ENCODE results near the gene COX4I2. TPM values are rescaled to one million over a fixed set of nuclear protein-coding genes. Genes with fewer than 3 reads are reported as not detected.

Gene COX4I2
- total and polyA plus RNA-seq, 2 of the 4 experiments (the other 2 are of a cell fraction): not detected

- intact Hi-C loops (cut with micrococcal nuclease) (no loop called here), dilution Hi-C loops (cut with HindIII; ENCODE audit: low sequenced_read_pairs, unreplicated experiment) (no loop called here), in situ Hi-C loops (cut with MboI; ENCODE audit: low sequenced_read_pairs) (loop anchor here (5.0 kb wide), 1 partner anchor 60 kb away; the partner anchor contains the start of gene BCL2L1)
- Histone ChIP-seq H3K23ac (ENCODE audit: low read depth, low read length) (peak overlapping the region; percentile 80), H3K4me3 (ENCODE audit: insufficient read depth, low read depth, low read length) (no peak overlapping the region), H3K4me1 (ENCODE audit: control insufficient read depth, insufficient read depth, low read length) (peaks cover 17% of the 10 kb centered on the region), H3K4ac (ENCODE audit: low read depth, low read length) (peak overlapping the region; percentile 95; the same call in 1 of the 2 replicates), H3K36me3 (ENCODE audit: control insufficient read depth, insufficient read depth, low read length) (peaks cover 20% of the 10 kb centered on the region), H2AK9ac (replicated peaks; ENCODE audit: low read depth, low read length, poor library complexity) (peak overlapping the region; percentile 96), H2BK5ac (ENCODE audit: low read depth, low read length, poor library complexity, severe bottlenecking) (no peak overlapping the region), H3K9me3 (ENCODE audit: control insufficient read depth, insufficient read depth, low read length) (no peaks in the 10 kb centered on the region), H4K20me1 (ENCODE audit: insufficient read depth, low read length) (peaks cover 13% of the 10 kb centered on the region; the same call in 1 of the 2 replicates), H2BK15ac (ENCODE audit: low read depth, low read length) (peak overlapping the region; percentile 81; the same call in 1 of the 3 replicates), H4K8ac (ENCODE audit: low read depth in 2 of 2, low read length in 2 of 2) (peak overlapping the region; percentile 84 to 95; a peak in 3 of 4 replicates), H4K5ac (ENCODE audit: low read depth, low read length) (no peak overlapping the region), H3K27ac (ENCODE audit: insufficient read depth, low read length) (peak overlapping the region; percentile 56; the same call in 1 of the 2 replicates), H2BK20ac (ENCODE audit: low read depth, low read length) (peak overlapping the region; percentile 66; the same call in 1 of the 2 replicates), H4K91ac (ENCODE audit: insufficient read depth, low read depth, low read length) (peak overlapping the region; percentile 88; the same call in 1 of the 2 replicates), H3K79me1 (ENCODE audit: low read depth in 1 of 2, low read length in 2 of 2) (peaks cover 15 to 59% of the 10 kb centered on the region in 2 experiments; a peak in 3 of 4 replicates), H3K27me3 (ENCODE audit: control insufficient read depth, insufficient read depth, low read length) (no peaks in the 10 kb centered on the region), H3K18ac (ENCODE audit: low read depth, low read length) (no peak overlapping the region), H3K56ac (ENCODE audit: extremely low read depth, insufficient read depth, low read length) (0 out of 2 replicates have a peak overlapping the region, but pooled peaks have one; percentile 39), H2BK120ac (ENCODE audit: low read depth, low read length) (peak overlapping the region; percentile 66), H3K9ac (ENCODE audit: low read depth, low read length) (peak overlapping the region; percentile 75; the same call in 1 of the 2 replicates), H2AFZ (replicated peaks; ENCODE audit: low read length, poor library complexity) (no peak overlapping the region), H2AK5ac (ENCODE audit: low read depth, low read length) (peak overlapping the region; percentile 84), H3K14ac (replicated peaks; ENCODE audit: low read depth, low read length) (peak overlapping the region; percentile 92), H3K9me1 (ENCODE audit: insufficient read depth, low read length) (peaks cover 24% of the 10 kb centered on the region), H3K4me2 (ENCODE audit: low read depth, low read length) (no peak overlapping the region)
- ATAC-seq (ENCODE audit: low read depth) (no peak), DNase-seq (no peak)
- POLR2A ChIA-PET (ENCODE audit: unreplicated experiment): interaction anchor here (1.1 to 1.4 kb wide), 2 partner anchors 55 to 61 kb away, joined by 3 read pairs; no protein-coding TSS in a partner anchor
- BruUV-seq (replicated peaks): no TSS peak
- 65% methylated on average over 4 of the region's 6 CpGs; no CpG with 5 or more reads in 1 of the 2 experiments for WGBS, 2 experiments (ENCODE audit: extremely low coverage in 2 of 2, insufficient read length in 1 of 2)
- TF ChIP-seq, protein P1, sequence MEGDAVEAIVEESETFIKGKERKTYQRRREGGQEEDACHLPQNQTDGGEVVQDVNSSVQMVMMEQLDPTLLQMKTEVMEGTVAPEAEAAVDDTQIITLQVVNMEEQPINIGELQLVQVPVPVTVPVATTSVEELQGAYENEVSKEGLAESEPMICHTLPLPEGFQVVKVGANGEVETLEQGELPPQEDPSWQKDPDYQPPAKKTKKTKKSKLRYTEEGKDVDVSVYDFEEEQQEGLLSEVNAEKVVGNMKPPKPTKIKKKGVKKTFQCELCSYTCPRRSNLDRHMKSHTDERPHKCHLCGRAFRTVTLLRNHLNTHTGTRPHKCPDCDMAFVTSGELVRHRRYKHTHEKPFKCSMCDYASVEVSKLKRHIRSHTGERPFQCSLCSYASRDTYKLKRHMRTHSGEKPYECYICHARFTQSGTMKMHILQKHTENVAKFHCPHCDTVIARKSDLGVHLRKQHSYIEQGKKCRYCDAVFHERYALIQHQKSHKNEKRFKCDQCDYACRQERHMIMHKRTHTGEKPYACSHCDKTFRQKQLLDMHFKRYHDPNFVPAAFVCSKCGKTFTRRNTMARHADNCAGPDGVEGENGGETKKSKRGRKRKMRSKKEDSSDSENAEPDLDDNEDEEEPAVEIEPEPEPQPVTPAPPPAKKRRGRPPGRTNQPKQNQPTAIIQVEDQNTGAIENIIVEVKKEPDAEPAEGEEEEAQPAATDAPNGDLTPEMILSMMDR (conservative IDR thresholded peaks at IDR 0.05; ENCODE audit: low read depth, low read length): no peak
- TF ChIP-seq, protein P2, sequence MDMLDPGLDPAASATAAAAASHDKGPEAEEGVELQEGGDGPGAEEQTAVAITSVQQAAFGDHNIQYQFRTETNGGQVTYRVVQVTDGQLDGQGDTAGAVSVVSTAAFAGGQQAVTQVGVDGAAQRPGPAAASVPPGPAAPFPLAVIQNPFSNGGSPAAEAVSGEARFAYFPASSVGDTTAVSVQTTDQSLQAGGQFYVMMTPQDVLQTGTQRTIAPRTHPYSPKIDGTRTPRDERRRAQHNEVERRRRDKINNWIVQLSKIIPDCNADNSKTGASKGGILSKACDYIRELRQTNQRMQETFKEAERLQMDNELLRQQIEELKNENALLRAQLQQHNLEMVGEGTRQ (IDR thresholded peaks at IDR 0.05; ENCODE audit: low read depth, low read length): no peak
- TF ChIP-seq, protein P3, sequence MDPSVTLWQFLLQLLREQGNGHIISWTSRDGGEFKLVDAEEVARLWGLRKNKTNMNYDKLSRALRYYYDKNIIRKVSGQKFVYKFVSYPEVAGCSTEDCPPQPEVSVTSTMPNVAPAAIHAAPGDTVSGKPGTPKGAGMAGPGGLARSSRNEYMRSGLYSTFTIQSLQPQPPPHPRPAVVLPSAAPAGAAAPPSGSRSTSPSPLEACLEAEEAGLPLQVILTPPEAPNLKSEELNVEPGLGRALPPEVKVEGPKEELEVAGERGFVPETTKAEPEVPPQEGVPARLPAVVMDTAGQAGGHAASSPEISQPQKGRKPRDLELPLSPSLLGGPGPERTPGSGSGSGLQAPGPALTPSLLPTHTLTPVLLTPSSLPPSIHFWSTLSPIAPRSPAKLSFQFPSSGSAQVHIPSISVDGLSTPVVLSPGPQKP (IDR thresholded peaks at IDR 0.05; ENCODE audit: borderline replicate concordance, low read depth, low read length): no peak
- TF ChIP-seq RCOR1 (IDR thresholded peaks at IDR 0.05; ENCODE audit: insufficient replicate concordance, low read length) (no peak), MAZ (IDR thresholded peaks at IDR 0.05; ENCODE audit: borderline replicate concordance, low read depth, low read length) (no peak), RFX5 (IDR thresholded peaks at IDR 0.05; ENCODE audit: low read depth, low read length) (no peak), FOS (IDR thresholded peaks at IDR 0.05; ENCODE audit: low read depth, low read length) (no peak)
- CTCF ChIA-PET: interaction anchor here (0.8 to 5.0 kb wide), 10 partner anchors 10 to 172 kb away, joined by 3 to 59 read pairs (median 4); partner anchors contain the start of gene BCL2L1
These were observed 24.7 kb downstream of the COX4I2 start for GRCh38 chr20:31662372-31662854.
